Smooth muscle cell (in vitro differentiated cells): ENCODE measurements around the gene PLCG2. TPM values are rescaled to one million over a fixed set of nuclear protein-coding genes. Genes with fewer than 3 reads are reported as not detected.
"Not testable (repeated sequence)": the region's sequence is repeated elsewhere in the genome, so short reads cannot be mapped to it uniquely, and the experiment has no call there.

Experiments
- DNase-seq: peaks from one replicate; lab custom pipeline; 2025; ENCODE audit not compliant: unreplicated experiment; lab: John Stamatoyannopoulos, UW
- H2AFZ ChIP-seq: fragments of 200-600 bp; sonication (generic); 2 replicates; pipeline ENCODE4 v1.6.0; 2016; ENCODE audit warnings: antibody characterized with exemption, low read depth, mild to moderate bottlenecking
- H3F3A ChIP-seq: fragments of 200-600 bp; sonication (generic); 2 replicates; pipeline ENCODE4 v1.6.0; 2017; ENCODE audit warnings: antibody characterized with exemption, low read depth
- H3K27ac ChIP-seq: fragments of 200-600 bp; sonication (generic); 2 replicates; pipeline ENCODE4 v1.5.1; 2016; ENCODE audit warnings: low read depth, mild to moderate bottlenecking
- H3K27me3 ChIP-seq: fragments of 200-600 bp; sonication (generic); 2 replicates; pipeline ENCODE4 v1.6.1; 2016; ENCODE audit warnings: low read depth, mild to moderate bottlenecking
- H3K36me3 ChIP-seq: fragments of 200-600 bp; sonication (generic); 2 replicates; pipeline ENCODE4 v1.5.1; 2016; ENCODE audit warnings: low read depth
- H3K4me1 ChIP-seq: fragments of 200-600 bp; sonication (generic); 2 replicates; pipeline ENCODE4 v1.5.1; 2016; ENCODE audit warnings: low read depth
- H3K4me2 ChIP-seq: fragments of 200-600 bp; sonication (generic); 2 replicates; pipeline ENCODE4 v1.6.0; 2016; ENCODE audit warnings: mild to moderate bottlenecking
- H3K4me3 ChIP-seq: fragments of 200-600 bp; sonication (generic); 2 replicates; pipeline ENCODE4 v1.5.1; 2016; ENCODE audit warnings: mild to moderate bottlenecking
- H3K79me2 ChIP-seq: fragments of 200-600 bp; sonication (generic); 2 replicates; pipeline ENCODE4 v1.6.0; 2016; ENCODE audit warnings: low read depth, mild to moderate bottlenecking
- H3K9ac ChIP-seq: fragments of 200-600 bp; sonication (generic); 2 replicates; pipeline ENCODE4 v1.6.0; 2016; ENCODE audit warnings: low read depth
- H3K9me3 ChIP-seq: fragments of 200-600 bp; sonication (generic); replicated peaks from 2 replicates; pipeline ENCODE4 v1.5.1; 2016; ENCODE audit warnings: low read depth
- H4K20me1 ChIP-seq: fragments of 200-600 bp; sonication (generic); 2 replicates; pipeline ENCODE4 v1.6.0; 2016; ENCODE audit warnings: low read depth
- WGBS: methylation state at CpG from one replicate; pipeline ENCODE4 v1.1.7; 2016; ENCODE audit warnings: low lambda C conversion rate; 5-methylcytosine and 5-hydroxymethylcytosine counted together
- polyA plus RNA-seq: library from polyadenylated mRNA; unstranded; fragments of >200 nt; fragmentation: Nextera tagmentation; extraction: Ambion mirVana; gene quantifications from 2 replicates; pipeline ENCODE4 v1.2.1, GENCODE V29; 2016
- total RNA-seq: library from RNA; depleted of rRNA; stranded (reverse); fragments of >200 nt; gene quantifications from 2 replicates; pipeline ENCODE4 v1.2.3, GENCODE V29; 2014
- TF ChIP-seq, protein P1 (sequence below): fragments of 200-600 bp; sonication (generic); IDR thresholded peaks from 2 replicates; pipeline ENCODE4 v1.5.1; 2017; ENCODE audit warnings: borderline replicate concordance, mild to moderate bottlenecking, antibody characterized with exemption; ENCODE audit not compliant: insufficient read depth, poor library complexity, severe bottlenecking

The PLCG2 gene
- total and polyA plus RNA-seq, 2 experiments from 2014 or later = 1.7 TPM; not detected in 1

DNA sequence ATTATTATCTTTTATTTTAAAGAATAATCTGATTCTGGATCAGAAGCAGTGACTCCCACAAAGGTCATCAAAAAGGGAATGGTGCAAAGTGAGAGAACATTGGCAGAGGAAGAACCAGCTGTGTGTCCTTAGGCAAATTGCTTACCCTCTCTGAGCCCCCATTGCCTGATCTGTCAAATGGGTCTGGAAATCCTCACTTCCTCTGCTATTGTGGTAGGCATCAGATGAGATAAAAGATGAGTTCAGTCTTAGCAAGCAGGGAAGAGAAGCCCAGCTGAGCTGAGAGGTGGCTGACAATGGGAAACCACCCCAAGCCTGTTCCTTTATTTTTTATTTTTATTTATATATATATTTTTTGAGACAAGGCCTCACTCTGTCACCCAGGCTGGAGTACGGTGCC is 24.2 kb upstream of the PLCG2 start:
- H3K9me3 ChIP-seq = no peaks in the 10 kb centered on the region
- H3K36me3 ChIP-seq = no peaks in the 10 kb centered on the region
- DNase-seq = no peak
- H2AFZ ChIP-seq = no peak overlapping the region
- H3K79me2 ChIP-seq = no peaks in the 10 kb centered on the region
- no peak overlapping the region for H3K27ac ChIP-seq
- no peaks in the 10 kb centered on the region for H3K4me1 ChIP-seq
- H3K27me3 ChIP-seq = no peaks in the 10 kb centered on the region
- H3K4me3 ChIP-seq = no peak overlapping the region
- WGBS = 91% methylated on average over 1 of the region's 1 CpG
- no peaks in the 10 kb centered on the region for H4K20me1 ChIP-seq
- H3K4me2 ChIP-seq = no peak overlapping the region
- no peak overlapping the region for H3K9ac ChIP-seq
- H3F3A ChIP-seq = no peaks in the 10 kb centered on the region
- TF ChIP-seq, protein P1, sequence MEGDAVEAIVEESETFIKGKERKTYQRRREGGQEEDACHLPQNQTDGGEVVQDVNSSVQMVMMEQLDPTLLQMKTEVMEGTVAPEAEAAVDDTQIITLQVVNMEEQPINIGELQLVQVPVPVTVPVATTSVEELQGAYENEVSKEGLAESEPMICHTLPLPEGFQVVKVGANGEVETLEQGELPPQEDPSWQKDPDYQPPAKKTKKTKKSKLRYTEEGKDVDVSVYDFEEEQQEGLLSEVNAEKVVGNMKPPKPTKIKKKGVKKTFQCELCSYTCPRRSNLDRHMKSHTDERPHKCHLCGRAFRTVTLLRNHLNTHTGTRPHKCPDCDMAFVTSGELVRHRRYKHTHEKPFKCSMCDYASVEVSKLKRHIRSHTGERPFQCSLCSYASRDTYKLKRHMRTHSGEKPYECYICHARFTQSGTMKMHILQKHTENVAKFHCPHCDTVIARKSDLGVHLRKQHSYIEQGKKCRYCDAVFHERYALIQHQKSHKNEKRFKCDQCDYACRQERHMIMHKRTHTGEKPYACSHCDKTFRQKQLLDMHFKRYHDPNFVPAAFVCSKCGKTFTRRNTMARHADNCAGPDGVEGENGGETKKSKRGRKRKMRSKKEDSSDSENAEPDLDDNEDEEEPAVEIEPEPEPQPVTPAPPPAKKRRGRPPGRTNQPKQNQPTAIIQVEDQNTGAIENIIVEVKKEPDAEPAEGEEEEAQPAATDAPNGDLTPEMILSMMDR = no peak

DNA sequence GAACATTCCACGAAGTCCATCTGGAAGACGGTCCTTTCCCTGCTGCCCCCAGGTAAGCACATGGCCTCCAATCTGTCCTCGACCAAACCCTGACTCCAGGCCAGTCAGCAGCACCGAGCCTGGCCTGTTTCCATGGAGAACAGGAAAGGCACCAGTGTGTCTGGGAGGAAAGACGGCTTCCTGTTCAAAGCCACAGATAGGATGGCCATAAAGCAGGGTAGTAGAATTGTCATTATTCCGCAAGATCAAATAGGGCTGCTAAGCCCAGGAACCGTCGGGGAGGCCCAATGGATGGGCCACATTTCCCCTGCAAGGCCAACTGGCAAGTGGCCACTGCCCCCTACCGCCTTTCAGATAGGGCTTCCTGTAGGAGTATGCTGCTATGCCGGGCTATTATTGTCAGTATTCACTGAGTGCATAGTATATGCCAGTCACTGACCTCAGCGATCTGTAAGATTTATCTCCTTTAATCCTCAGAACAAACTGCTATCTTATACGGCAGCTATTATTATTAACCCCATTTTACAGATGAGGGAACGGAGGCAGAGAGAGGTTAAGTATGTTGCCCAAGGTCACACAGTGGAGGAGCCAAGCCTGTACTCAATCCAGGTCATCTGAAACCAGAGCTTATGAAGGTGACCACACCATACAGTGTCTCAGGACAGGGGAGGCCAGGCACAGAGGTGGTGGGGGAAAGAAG is 23.0 kb upstream of the PLCG2 start:
- H2AFZ ChIP-seq = no peak overlapping the region
- H3K79me2 ChIP-seq = no peaks in the 10 kb centered on the region
- TF ChIP-seq, protein P1 = no peak

DNA sequence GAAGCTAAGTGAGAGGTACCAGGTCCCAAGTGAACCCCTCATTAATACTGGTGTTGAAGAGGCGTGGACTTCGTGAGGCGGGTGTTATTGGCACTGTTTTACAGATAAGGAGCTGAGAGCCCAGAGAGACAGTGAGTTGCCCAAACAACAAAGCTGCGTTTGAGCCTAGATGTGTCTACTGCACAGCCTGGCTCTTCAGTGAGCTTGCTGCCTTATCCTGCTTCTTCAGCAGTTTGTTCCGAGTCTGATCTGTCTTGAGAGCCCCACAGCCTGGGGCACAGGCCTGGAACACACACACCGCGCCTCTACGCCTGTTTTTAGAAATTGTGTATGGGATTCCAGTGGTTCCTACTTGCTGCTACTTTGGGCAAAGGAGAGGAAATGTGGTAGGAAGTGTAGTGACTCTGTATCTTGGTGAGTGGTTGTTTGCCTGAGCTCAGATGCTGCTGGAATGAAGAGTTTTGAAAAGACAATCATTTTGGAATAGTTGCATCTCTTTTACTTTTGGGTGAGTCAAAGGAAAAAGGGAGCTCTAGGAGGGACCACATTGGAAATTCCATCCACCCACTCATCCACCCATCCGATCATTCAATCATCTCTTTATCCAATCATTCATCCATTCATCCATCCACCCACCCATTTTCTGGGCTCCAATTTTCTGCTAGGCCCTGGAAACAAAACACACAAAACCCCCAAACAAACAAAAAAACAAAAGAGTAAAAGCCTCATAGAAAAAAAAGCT is 22.3 kb upstream of the PLCG2 start:
- Histone ChIP-seq H3K4me2 (no peak overlapping the region), H3K4me1 (no peaks in the 10 kb centered on the region), H3K4me3 (no peak overlapping the region), H4K20me1 (no peaks in the 10 kb centered on the region), H2AFZ (no peak overlapping the region), H3K36me3 (no peaks in the 10 kb centered on the region), H3K79me2 (no peaks in the 10 kb centered on the region), H3K9ac (no peak overlapping the region), H3F3A (no peaks in the 10 kb centered on the region), H3K9me3 (no peaks in the 10 kb centered on the region), H3K27me3 (no peaks in the 10 kb centered on the region), H3K27ac (no peak overlapping the region)
- TF ChIP-seq, protein P1 = no peak
- DNase-seq = no peak
- 80% methylated on average over 9 of the region's 9 CpGs for WGBS

More for the DNA sequence above, 23.0 kb upstream of the PLCG2 start:
- Histone ChIP-seq H3K4me2 (no peak overlapping the region), H3K27ac (no peak overlapping the region), H3K4me3 (no peak overlapping the region), H3K9ac (no peak overlapping the region), H3K27me3 (no peaks in the 10 kb centered on the region), H3K36me3 (no peaks in the 10 kb centered on the region), H4K20me1 (no peaks in the 10 kb centered on the region), H3K9me3 (no peaks in the 10 kb centered on the region), H3K4me1 (no peaks in the 10 kb centered on the region), H3F3A (no peaks in the 10 kb centered on the region)
- no peak for DNase-seq
- 55% methylated on average over 13 of the region's 13 CpGs for WGBS

DNA sequence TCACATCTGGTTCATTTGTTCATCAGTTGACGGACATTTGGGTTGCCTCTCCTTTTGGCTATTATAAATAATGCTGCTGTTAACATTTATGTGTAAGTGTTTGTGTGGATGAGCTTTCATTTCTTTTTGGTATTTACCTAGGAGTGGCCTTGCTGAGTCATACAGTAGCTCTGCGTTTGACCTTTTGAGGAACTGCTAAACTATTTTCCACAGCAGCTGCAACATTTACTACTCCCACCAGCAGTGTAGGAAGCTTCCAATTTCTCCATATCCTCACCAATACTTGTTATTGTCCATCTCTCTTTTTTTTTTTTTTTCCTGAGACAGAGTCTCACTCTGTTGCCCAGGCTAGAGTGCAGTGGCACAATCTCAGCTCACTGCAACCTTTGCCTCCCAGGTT is 20.7 kb upstream of the PLCG2 start:
- H3K36me3 ChIP-seq = no peaks in the 10 kb centered on the region
- H3K79me2 ChIP-seq = no peaks in the 10 kb centered on the region
- H3F3A ChIP-seq = no peaks in the 10 kb centered on the region
- no peak overlapping the region for H3K4me2 ChIP-seq
- no peak overlapping the region for H3K4me3 ChIP-seq
- H3K27me3 ChIP-seq = no peaks in the 10 kb centered on the region
- 35% methylated on average over 2 of the region's 2 CpGs for WGBS
- no peak overlapping the region for H3K27ac ChIP-seq
- H3K9me3 ChIP-seq = no peaks in the 10 kb centered on the region
- H4K20me1 ChIP-seq = no peaks in the 10 kb centered on the region
- H3K4me1 ChIP-seq = no peaks in the 10 kb centered on the region
- no peak overlapping the region for H3K9ac ChIP-seq
- H2AFZ ChIP-seq = no peak overlapping the region
- no peak for DNase-seq
- TF ChIP-seq, protein P1 = no peak

DNA sequence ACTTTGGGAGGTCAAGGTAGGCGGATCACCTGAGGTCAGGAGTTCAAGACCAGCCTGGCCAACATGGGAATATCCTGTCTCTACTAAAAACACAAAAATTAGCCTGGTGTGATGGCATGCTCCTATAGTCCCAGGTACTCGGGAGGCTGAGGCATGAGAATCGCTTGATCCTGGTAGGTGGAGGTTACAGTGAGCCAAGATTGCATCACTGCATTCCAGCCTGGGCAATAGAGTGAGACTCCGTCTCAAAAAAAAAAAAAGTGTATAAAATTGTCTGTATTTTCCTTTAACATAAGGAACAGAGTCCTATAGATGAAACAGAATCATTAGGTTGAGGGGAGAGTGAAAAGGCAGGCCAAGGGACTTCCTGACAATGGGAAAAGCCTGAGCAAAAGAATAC is 16.8 kb upstream of the PLCG2 start:
- H3K4me2 ChIP-seq, H4K20me1 ChIP-seq: not testable (repeated sequence)
- WGBS = 69% methylated on average over 4 of the region's 4 CpGs

More for the DNA sequence above, 16.8 kb upstream of the PLCG2 start:
- not testable (repeated sequence) for DNase-seq, H3K9ac ChIP-seq, H3K27me3 ChIP-seq, H3K9me3 ChIP-seq, H3K79me2 ChIP-seq, H3K4me3 ChIP-seq, H2AFZ ChIP-seq, H3K4me1 ChIP-seq, H3F3A ChIP-seq, H3K36me3 ChIP-seq, H3K27ac ChIP-seq
